Placental pericyte (primary cell): ENCODE data around the gene FYN. TPM values are rescaled to one million over a fixed set of nuclear protein-coding genes. Genes with fewer than 3 reads are reported as not detected.

Source experiments
- total RNA-seq: library from RNA; depleted of rRNA; stranded (reverse); fragments of >200 nt; gene quantifications from 2 replicates; pipeline ENCODE4 v1.2.3, GENCODE V29; 2012

The FYN gene
- 66.9 and 121 TPM in 2 replicates for total RNA-seq

DNA sequence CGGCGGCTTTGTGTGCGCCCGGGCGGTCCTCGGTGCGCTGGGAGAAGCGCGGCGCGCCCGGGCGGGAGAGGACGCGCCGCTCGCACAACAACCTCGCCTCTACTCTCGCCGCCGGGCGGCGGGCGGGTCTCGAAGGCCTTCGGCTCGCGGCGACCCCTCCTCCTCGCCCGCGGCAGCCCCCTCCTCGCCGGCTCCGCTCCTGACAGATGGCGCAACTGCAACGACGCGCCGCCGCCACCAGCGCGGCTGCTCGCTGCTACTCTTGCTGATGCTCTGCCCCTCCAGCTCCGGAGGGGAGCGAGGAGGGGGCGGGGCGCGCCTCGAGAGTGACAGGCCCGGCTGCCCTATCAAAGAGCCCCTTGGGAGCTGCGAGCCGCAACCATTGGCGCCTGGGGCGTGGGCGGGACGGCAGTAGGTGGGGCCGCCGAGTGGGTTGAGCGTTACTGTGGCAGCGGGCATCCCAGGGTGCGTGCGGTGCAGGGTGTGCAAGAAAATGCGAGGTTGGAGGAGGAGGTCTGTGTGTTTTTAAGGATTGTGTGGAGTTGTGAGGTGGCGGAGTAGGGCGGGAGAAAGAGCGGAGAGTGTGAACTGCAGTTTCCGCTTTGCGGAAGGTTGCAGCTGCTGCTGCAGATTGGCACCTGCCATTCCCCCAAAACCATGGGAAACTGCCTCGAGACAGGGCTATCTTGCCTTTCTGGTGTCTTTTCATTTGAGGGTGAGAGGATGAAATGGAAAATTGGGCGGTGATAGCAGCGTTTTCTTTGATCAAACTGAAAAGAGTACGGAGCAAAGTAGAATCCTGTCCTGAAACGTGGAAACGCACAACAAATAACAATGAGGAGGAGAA is at the start of gene FYN:
Gene FYN (minus strand): TSS at position 275 of the 847 bp plus-strand sequence. CDS start 153,401 bp downstream, outside the sequence.

Other genes starting within 250 kb of the FYN start
- gene CCN6, start 180.7 kb upstream of the FYN start, total RNA-seq: not detected in 2 replicates
- 31.5 and 47.3 TPM in 2 replicates for gene TUBE1, start 214.0 kb upstream of the FYN start, total RNA-seq
- gene FAM229B, start 214.1 kb upstream of the FYN start, total RNA-seq: 4.4 and 8.4 TPM in 2 replicates